ENCODE results near the gene ERC2.

Gene ERC2

GRCh38 chr3:55518451-55518850 lies 949.8 kb downstream of the ERC2 start:
- no peaks in the 10 kb centered on the region for H3K27me3 ChIP-seq (ENCODE audit: low read length)
- no peak for TF ChIP-seq CTCF (IDR thresholded peaks at IDR 0.05; ENCODE audit: insufficient read depth, low read length, poor library complexity, severe bottlenecking)
- TF ChIP-seq EZH2phosphoT487 (conservative IDR thresholded peaks at IDR 0.05; ENCODE audit: low read length), result no peak

DNA sequence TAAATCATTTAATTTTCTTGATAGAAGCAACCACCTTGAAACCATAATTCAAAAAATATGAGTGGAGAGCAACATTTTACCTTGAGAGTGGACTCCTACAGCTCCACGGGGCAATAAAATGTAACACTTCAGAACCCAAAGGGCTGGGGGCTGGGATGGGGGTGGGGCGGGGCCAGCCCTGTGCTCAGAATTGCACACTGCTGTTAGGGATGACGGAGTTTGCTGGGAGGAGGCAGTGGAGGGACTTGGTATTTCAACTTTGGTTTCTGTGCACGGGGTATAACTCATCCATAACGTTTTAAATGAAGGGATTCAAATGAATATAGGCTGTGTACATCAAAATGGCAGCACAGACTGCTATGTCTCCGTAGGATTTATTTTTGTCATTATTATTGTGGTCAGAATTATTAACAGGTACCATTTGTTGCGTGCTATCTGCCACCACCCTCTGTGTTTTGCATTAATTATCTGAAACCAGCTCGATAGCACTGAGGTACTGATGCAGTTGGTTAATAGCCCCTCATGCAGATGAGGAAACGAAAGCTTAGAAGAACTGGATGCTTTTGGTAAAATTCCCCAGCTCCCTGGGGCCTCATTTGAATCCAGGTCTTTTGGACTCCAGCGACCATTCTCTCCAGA lies 951.8 kb downstream of the ERC2 start:
- Histone ChIP-seq H3K36me3 (ENCODE audit: low read length) (no peaks in the 10 kb centered on the region), H3K9me3 (ENCODE audit: insufficient read depth, low read length) (no peaks in the 10 kb centered on the region), H4K20me1 (ENCODE audit: low read depth, low read length) (no peaks in the 10 kb centered on the region), H3K27ac (ENCODE audit: low read depth, low read length) (no peak overlapping the region), H3F3A (ENCODE audit: insufficient read depth) (no peaks in the 10 kb centered on the region), H3K9ac (ENCODE audit: low read length) (no peak overlapping the region), H3K27me3 (ENCODE audit: low read length) (no peaks in the 10 kb centered on the region; the same call in 1 of the 2 replicates), H2AFZ (ENCODE audit: low read depth, low read length, severe bottlenecking) (no peak overlapping the region), H3K9me2 (replicated peaks; ENCODE audit: insufficient read depth, low read length) (no peaks in the 10 kb centered on the region), H3K4me3 (ENCODE audit: insufficient read depth, low read length, poor library complexity, severe bottlenecking) (no peak overlapping the region), H3K4me2 (ENCODE audit: low read depth, low read length, poor library complexity, severe bottlenecking) (no peak overlapping the region), H3K79me2 (ENCODE audit: insufficient read depth, low read length) (no peaks in the 10 kb centered on the region)
- no peak for TF ChIP-seq EZH2phosphoT487 (conservative IDR thresholded peaks at IDR 0.05; ENCODE audit: low read length)
- no peak for TF ChIP-seq CTCF (IDR thresholded peaks at IDR 0.05; ENCODE audit: insufficient read depth, low read length, poor library complexity, severe bottlenecking)

More at GRCh38 chr3:55518451-55518850, 949.8 kb downstream of the ERC2 start:
- Histone ChIP-seq H4K20me1 (ENCODE audit: low read depth, low read length) (no peaks in the 10 kb centered on the region), H3K36me3 (ENCODE audit: low read length) (no peaks in the 10 kb centered on the region), H3F3A (ENCODE audit: insufficient read depth) (no peaks in the 10 kb centered on the region), H3K9ac (ENCODE audit: low read length) (no peak overlapping the region), H3K9me3 (ENCODE audit: insufficient read depth, low read length) (no peaks in the 10 kb centered on the region), H3K9me2 (replicated peaks; ENCODE audit: insufficient read depth, low read length) (no peaks in the 10 kb centered on the region), H3K79me2 (ENCODE audit: insufficient read depth, low read length) (no peaks in the 10 kb centered on the region), H3K4me3 (ENCODE audit: insufficient read depth, low read length, poor library complexity, severe bottlenecking) (no peak overlapping the region), H3K4me2 (ENCODE audit: low read depth, low read length, poor library complexity, severe bottlenecking) (no peak overlapping the region), H3K27ac (ENCODE audit: low read depth, low read length) (no peak overlapping the region), H2AFZ (ENCODE audit: low read depth, low read length, severe bottlenecking) (no peak overlapping the region)

GRCh38 chr3:55515550-55516246 lies 952.6 kb downstream of the ERC2 start:
- H3K9ac ChIP-seq (ENCODE audit: low read length), result no peak overlapping the region
- H3K27me3 ChIP-seq (ENCODE audit: low read length), result no peaks in the 10 kb centered on the region; the same call in 1 of the 2 replicates
- no peaks in the 10 kb centered on the region for H3K9me3 ChIP-seq (ENCODE audit: insufficient read depth, low read length)
- no peaks in the 10 kb centered on the region for H3K79me2 ChIP-seq (ENCODE audit: insufficient read depth, low read length)
- no peaks in the 10 kb centered on the region for H4K20me1 ChIP-seq (ENCODE audit: low read depth, low read length)
- TF ChIP-seq EZH2phosphoT487 (conservative IDR thresholded peaks at IDR 0.05; ENCODE audit: low read length), result no peak
- no peak for TF ChIP-seq CTCF (IDR thresholded peaks at IDR 0.05; ENCODE audit: insufficient read depth, low read length, poor library complexity, severe bottlenecking)
- H3K27ac ChIP-seq (ENCODE audit: low read depth, low read length), result no peak overlapping the region
- H3F3A ChIP-seq (ENCODE audit: insufficient read depth), result no peaks in the 10 kb centered on the region
- H3K9me2 ChIP-seq (replicated peaks; ENCODE audit: insufficient read depth, low read length), result no peaks in the 10 kb centered on the region
- no peak overlapping the region for H2AFZ ChIP-seq (ENCODE audit: low read depth, low read length, severe bottlenecking)
- no peaks in the 10 kb centered on the region for H3K36me3 ChIP-seq (ENCODE audit: low read length)
- no peak overlapping the region for H3K4me3 ChIP-seq (ENCODE audit: insufficient read depth, low read length, poor library complexity, severe bottlenecking)
- H3K4me2 ChIP-seq (ENCODE audit: low read depth, low read length, poor library complexity, severe bottlenecking), result no peak overlapping the region

Data from SU-DHL-6 (cell line).